GM15510 (cell line): ENCODE data around the gene PTRH2.
A peak's percentile ranks its signal among the peaks of the same experiment; 100 is the strongest.

Experiments
- POLR2A ChIP-seq: IDR thresholded peaks from 3 replicates; pipeline ENCODE4 v1.6.1; 2011; ENCODE audit warnings: borderline replicate concordance; ENCODE audit not compliant: insufficient read length; ENCODE audit errors: extremely low read depth

PTRH2 gene

DNA sequence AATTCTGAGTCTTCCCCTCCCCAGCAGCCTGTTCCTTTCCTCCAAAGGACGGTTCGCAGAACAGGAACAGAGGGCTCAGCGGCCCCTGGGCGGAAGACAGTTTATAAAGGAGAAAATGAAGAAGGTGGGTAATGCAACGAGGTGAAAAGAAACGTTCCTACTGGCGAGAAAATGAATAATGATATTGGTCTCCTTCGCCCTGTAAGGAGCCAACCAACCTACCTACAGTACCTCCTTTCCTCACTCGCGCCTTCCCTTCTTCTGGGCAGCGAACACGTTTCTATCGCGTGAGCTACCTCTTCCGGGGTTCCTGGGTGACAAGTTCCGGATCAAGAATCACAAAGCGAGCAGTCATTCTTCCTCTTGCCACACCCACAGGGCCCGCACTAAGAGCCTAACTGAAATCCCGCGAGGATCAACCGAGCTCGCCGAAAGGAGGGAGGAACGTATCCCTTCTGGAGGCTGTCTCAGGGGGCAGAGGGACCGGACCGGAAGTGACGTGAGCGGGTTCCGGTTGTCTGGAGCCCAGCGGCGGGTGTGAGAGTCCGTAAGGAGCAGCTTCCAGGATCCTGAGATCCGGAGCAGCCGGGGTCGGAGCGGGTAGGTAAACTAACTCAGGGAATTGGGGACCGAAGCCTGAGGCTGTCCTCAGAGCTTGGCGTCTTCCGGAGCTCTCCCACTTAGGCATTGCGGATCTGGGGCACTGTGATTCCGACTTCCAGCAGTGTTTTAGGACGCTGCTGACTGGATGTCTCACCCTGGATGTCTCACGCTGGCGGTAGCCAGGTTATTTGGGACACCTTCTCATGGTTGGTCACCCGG, at the start of gene PTRH2, which contains the start of gene VMP1:
PTRH2 (minus strand) TSS at position 282 of the 822 bp plus-strand sequence. CDS start 9,452 bp downstream, outside the sequence.
VMP1 (plus strand) TSS at position 506 of the 822 bp plus-strand sequence. CDS start 23,793 bp downstream, outside the sequence.
- TF ChIP-seq POLR2A = peak; percentile 85

DNA sequence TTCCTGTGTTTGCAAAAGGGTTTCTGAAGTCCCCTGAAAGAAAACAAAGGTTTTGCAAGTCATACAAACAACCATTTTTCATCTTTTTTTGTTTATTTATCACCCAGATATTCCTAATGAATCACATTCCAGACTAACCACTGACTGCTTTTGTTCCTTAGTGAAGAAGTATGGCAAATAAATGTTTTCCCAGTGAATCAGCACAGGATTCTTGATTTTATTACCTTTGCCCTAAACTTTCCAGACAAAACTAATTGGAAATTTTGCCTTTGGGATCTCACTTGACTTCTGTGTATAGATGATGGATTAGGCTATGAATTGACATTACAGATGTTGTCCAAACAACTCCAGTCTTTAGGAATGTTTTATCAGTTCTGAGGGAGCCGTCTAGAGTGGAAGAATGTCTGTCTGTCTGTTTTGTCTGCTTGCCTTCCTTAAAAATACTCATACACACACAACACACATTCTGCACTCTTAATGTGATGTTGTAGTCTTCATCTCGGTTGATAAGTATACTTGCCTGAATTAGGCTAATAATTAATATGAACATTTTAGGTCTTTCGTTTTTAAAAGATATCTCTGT, 49.1 kb upstream of the PTRH2 start:
- TF ChIP-seq POLR2A = no peak

DNA sequence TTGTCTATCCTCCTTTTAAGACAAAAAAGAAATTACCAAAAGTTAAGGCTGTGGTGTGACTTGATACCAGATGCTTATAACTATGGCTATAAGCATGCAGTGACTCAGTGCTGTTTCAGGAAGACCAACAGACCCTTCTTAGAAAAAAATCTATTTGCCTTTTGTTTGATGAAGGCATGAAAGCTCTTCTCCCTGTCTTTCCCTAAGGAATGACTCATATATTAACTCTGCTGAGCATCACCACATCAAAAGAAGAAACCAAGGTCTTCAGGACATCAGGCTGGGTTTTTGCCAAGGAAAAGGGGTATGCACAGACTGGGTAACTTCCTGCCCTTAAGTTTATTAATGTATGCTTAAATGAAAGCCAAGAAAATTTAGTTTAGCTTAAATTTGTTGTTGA, 47.3 kb upstream of the PTRH2 start:
- TF ChIP-seq POLR2A = no peak

DNA sequence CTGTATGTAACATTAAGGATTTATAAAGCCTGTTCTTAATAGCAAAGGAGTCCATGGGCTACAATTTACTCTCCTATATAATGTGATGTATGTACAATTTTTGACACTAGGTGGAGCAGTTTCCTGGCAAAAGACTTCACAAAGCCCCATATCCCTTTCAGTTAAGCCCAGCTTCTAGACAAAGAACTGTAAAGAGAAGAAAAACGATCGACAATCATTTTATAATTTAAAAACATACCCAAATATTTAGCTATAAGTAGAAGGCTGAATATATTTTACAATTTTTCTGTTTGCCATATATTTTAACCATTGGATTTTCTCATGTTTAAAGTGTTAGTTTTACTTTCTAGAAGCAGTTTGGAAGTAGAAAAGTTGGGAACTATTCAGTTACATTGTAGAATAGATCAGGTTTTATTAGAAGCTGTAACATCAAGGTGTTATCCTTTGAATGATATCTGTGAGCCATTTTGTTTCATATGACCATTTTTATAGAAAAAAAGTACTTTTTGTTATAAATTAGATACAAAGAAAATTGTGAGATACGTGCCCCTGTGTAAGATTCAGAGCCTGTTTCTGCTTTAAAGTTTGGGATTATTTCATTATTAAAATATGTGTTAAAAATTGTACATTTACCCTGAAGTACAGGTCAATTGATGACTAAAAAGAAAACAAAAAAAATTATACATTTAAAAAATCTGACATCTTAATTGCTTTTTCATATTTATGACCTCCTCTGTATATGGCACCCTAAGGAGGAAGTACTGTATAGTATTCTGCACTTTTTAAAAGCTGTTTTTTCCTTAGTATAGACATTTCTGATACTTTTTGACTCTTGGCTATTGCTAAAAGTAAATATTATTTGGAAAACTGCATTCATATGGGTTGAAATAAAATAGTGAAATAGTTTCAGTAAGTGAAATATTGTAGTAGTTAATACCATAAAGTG, 46.6 kb upstream of the PTRH2 start:
- no peak for TF ChIP-seq POLR2A

DNA sequence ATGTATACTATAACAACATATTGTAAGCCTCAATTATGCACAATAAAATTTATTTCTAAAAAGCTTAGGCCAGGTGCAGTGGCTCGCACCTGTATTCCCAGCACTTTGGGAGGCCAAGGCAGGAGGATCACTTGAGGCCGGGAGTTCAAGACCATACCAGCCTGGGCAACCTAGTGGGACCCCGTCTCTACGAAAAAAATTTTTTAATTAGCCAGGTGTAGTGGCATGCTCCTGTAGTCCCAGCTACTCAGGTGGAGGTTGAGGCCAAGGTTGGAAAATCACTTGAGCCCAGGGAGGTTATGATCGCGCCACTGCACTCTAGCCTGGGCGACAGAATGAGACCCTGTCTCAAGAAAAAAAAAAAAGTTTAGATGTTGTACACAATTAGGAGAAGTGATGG, 45.7 kb upstream of the PTRH2 start:
- TF ChIP-seq POLR2A = no peak

DNA sequence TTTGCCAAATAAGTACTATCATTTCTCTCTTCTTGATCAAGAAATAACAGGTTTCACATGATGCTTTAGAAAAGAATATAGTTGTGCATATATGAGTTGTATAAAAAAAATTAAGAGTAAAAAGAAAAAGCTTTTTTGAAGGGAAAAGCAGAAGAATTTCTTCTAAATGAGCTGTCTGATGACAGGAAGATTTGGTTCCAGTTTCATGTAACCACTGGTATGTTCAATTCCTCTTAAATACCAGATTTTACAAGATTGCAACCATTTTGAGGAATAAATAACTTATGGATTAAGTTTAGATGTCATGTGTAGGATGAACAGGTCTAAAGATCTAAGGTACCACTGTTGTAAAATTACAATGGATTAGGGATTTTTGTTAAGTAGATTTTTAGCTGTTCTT, 45.2 kb upstream of the PTRH2 start:
- TF ChIP-seq POLR2A = no peak

DNA sequence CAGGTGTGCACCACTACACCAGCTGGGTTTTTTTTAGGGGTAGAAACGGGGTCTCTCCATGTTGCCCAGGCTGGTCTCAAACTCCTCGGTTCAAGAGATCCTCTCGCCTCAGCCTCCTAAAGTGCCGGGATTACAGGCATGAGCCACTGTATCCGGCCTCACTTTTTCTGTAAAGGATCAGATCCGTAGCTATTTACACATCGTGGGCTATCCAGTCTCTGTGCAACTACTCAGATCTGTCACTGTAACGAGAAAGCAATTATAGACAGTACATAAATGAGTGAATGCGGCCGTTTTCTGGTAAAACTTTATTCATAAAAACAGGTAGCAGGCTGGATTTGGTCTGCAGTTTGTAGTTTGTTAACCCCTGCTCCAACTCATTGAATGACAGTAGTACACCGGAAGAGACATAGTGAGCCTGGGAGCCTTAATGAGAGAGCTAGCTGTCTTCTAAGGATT, 44.8 kb upstream of the PTRH2 start:
- no peak for TF ChIP-seq POLR2A

DNA sequence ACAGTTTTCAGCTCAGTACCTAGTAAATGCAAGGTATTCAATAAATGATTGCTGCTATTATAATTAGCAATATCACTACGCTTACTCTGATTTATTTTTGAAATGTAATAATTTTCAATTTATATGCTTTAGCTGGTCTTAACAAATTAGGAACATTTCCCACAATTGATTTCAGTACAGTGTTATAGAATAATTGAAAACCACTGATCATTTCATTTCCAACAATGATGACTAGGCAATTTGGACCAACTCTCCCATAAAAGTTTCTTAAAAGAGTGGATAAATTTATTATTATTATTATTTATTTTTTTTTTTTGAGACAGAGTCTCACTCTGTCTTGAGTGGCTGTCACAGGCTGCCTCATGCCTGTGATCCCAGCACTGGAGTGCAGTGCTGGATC, 41.4 kb upstream of the PTRH2 start:
- TF ChIP-seq POLR2A = no peak

DNA sequence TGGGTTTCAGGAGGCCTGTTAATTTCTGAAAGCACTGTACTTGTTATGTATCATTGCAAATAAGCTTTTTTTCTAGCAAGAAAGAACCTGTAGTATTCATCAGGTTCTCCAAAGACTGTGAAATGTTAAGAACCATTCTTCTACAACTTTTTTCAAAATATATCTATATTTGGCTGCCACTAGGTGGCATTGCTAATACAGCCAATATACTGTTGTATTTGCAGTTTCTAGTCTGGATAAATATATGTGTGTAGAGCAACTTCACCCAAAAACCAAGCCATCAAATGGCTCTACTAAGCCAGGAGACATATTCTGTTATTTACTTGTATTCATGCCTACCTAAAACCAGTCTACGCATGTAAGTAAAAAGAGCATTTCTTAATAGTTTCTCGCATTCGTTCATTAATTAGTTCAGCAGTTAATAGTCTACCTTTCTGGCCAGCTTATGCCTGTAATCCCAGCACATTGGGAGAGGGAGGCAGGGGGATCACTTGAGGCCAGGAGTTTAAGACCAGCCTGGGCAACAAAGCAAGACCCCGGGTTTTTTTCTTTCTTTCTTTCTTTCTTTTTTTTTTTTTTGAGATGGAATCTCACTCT, 39.7 kb upstream of the PTRH2 start:
- no peak for TF ChIP-seq POLR2A

DNA sequence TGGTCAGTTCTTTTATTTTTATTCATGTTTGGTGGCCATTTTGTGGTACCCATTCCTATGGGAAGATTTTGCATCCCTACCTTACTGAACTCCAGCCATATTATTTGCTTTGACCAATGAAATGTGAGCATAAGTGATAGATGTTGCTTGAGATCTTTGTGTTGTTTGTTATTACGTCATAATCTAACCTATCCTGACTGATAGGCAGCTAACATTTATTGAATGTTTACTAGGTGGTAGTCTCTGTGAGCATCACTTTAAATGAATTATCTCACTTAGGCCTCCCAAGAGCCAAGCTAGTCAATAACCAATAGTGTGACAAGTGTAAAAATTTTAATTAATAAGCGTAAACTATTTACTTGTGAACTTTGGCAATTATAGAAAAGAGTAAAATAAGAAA, 37.8 kb upstream of the PTRH2 start:
- no peak for TF ChIP-seq POLR2A

DNA sequence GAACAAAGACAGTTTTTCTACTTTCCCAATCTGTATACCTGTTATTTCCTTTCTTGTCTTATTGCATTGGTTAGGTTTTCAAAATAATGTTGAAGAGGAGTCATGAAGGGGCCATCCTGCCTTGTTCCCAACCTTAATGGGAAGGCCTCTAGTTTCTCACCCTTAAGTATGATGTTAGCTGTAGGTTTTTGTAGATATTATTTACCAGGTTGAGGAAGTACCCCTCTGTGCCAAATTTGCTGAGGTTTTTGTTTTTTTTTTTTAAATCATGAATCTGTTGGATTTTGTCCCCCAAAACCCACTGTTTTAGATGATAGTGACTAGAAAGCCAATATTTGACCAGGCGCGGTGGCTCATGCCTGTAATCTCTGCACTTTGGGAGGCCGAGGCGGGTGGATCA, 36.6 kb upstream of the PTRH2 start:
- TF ChIP-seq POLR2A = no peak

DNA sequence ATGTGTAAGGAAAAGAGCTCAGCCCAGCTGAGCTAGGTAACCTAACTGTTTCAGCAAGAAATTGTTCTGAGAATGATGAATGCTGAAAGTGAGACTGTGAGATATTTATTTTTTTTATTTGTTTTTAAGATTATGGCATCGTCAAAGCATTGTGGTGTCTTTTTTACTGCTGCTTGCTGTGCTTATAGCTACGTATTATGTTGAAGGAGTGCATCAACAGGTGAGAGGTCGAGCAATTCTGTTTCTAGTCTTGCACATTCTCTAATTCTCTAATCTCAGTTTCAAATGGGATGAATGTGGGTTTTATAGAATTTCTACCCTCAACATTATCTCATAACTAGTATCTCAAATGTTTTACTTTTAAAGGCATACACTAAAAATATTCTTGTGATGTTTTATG, 30.1 kb upstream of the PTRH2 start:
- TF ChIP-seq POLR2A = no peak

DNA sequence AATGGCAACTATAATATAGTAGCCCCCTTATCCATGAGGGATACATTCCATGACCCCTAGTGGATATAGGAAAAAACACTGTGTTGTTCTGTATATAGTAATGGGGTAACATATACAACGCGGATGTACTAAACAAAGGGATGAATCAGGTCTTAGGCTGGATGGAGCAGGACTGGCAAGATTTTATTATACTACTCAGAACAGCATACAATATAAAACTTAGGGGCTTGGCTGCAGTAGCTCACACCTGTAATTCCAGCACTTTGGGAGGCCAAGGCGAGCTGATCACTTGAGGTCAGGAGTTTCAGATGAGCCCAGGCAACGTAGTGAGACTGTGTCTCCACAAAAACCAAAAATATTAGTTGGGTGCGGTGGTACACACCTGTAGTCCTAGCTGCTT, 27.0 kb upstream of the PTRH2 start:
- no peak for TF ChIP-seq POLR2A

DNA sequence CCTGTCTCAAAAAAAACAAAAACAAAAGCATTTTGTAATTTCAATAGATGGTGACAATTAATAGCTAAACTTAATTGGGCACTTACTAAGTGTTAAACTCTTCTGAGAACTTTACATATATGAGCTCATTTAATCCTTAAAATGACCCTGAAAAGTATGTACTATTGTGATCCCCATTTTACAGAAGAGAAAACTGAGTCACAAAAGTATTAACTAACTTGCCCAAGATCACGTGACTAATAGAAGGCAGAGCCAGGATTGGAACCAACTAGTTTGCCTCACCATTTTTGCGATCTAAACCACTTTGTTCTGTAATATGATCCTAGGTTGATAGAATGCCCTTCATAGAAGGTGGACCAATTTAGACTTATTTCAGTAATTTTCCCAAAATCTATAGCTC, 26.5 kb upstream of the PTRH2 start:
- TF ChIP-seq POLR2A = no peak
